ENCODE measurements around the gene WHRN. TPM values are rescaled to one million over a fixed set of nuclear protein-coding genes. Genes with fewer than 3 reads are reported as not detected.
A peak's percentile ranks its signal among the peaks of the same experiment; 100 is the strongest.

Gene WHRN
- total RNA-seq, 2 experiments from 2014 or later = 4.6 to 5.8 TPM

DNA sequence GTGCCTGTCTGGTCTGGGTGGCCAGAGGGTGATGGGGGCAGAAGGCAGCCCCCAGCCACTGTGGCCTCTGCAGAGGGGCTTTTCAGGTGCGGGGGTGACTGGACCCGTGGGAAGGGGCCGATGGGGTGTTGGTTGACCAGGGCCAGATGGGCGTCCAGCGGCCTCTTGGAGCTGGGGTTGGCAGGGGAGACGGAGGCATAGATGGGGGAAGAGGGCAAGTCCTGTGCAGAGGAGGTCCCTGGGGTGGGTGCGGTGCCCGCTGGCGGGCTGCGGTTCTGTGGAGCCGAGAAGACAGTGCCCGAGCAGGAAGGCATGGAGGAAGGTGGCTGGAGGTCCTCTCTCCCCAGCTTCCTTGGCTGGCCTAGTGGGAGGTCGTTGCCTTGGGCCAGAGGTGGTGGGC, 98.8 kb downstream of the WHRN start:
- Mint-ChIP-seq H3K27me3 (no peaks in the 10 kb centered on the region), H3K4me1 (peaks cover 2% of the 10 kb centered on the region)
- DNase-seq = no peak

DNA sequence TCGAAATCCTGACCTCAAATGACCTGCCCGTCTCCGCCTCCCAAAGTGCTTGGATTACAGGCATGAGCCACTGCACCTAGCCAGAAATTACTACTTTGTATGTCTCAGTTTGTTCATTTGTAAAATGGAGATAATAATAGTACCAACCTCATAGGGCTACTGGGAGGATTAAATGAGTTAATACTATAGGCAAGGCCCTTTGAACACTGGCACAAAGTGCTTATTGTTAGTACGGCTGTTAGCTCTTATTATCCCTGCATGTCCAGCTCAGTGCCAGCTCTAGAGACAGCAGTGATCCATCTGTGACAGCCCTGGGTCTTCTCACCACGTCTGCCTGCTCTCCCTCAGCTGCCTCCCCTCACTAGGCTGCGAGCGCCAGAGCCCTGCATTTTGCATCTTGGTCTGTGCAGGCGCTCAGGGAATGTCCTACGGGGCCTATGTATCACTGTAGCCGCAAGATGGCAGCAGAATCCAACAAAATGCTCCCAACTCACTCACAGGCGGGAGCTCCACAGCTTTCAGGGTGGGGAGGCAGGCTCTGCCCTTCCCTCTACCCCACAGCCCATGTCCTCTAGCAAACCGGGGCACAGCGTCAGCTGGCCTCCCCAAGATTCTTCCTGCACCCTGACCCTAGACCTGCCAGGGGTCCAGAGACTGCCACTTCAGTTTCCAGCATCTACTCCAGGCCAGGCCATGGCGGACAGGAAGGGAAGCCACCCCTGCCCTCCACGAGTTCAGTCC, 99.8 kb downstream of the WHRN start:
- H3K27me3 Mint-ChIP-seq = no peaks in the 10 kb centered on the region
- H3K4me1 Mint-ChIP-seq = peaks cover 2% of the 10 kb centered on the region
- H3K27ac Mint-ChIP-seq = peak overlapping the region; percentile 54

More for the DNA sequence above, 98.8 kb downstream of the WHRN start:
- no peaks in the 10 kb centered on the region for H3K9me3 Mint-ChIP-seq
- H3K27ac Mint-ChIP-seq = no peak overlapping the region
- no peaks in the 10 kb centered on the region for H3K36me3 Mint-ChIP-seq
- H3K4me3 Mint-ChIP-seq = no peak overlapping the region

DNA sequence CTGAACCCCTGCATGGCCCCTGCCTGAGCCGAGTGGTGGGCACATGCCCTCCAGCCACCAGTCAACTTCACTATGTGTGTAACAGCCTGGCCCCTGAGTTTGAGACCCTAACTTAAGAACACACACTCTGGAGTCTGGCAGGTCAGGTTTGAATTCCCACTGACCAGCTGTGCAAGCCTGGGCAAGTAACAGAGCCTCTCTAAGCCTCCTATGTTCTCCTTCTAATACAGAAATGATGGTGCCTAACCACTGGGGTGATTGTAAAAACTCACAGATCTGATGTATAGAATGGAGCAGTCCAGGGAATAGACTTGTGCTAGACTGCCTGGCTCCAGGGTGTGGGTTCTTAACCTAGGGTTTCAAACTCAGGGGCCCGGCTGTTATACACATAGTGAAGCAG, 100.7 kb downstream of the WHRN start:
- H3K4me1 Mint-ChIP-seq = peaks cover 2% of the 10 kb centered on the region
- DNase-seq = no peak
- H3K27ac Mint-ChIP-seq = no peak overlapping the region
- no peaks in the 10 kb centered on the region for H3K9me3 Mint-ChIP-seq
- H3K36me3 Mint-ChIP-seq = no peaks in the 10 kb centered on the region
- no peak overlapping the region for H3K4me3 Mint-ChIP-seq
- no peaks in the 10 kb centered on the region for H3K27me3 Mint-ChIP-seq

More for the DNA sequence above, 99.8 kb downstream of the WHRN start:
- H3K36me3 Mint-ChIP-seq = no peaks in the 10 kb centered on the region
- DNase-seq = peak; percentile 74
- H3K9me3 Mint-ChIP-seq = no peaks in the 10 kb centered on the region
- H3K4me3 Mint-ChIP-seq = no peak overlapping the region

DNA sequence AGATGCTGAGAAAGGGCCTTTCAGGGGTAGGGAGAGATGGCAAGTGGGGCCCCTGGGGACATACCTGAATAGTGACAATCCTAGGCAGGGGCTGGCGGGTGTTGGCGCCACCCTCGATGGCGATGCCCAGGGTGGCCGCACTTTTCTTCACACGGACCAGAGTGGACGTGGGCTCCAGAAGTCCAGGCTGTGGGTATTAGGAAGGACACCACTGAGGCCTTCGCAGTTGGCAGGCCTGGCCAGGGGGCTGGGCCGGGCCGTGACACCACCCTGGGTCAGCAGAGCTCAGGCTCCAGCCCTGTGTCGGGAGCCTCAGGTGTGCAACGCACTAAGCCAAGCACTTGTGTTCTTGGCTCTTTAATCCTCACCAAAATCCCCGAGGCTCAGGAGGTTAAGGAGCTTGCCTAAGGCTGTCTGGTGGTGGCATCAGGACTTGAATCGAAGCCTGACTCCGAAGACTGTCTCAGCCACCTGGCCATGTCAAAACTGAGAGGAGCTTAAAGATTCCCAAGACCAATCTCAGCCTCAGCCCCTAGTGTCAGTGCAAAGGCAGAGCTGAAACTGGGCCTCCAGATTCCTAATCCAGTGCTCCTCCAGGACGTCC, 102.0 kb downstream of the WHRN start:
- no peak for DNase-seq
- Mint-ChIP-seq H3K27ac (no peak overlapping the region), H3K36me3 (no peaks in the 10 kb centered on the region), H3K9me3 (no peaks in the 10 kb centered on the region), H3K27me3 (no peaks in the 10 kb centered on the region), H3K4me1 (peaks cover 4% of the 10 kb centered on the region), H3K4me3 (no peak overlapping the region)

DNA sequence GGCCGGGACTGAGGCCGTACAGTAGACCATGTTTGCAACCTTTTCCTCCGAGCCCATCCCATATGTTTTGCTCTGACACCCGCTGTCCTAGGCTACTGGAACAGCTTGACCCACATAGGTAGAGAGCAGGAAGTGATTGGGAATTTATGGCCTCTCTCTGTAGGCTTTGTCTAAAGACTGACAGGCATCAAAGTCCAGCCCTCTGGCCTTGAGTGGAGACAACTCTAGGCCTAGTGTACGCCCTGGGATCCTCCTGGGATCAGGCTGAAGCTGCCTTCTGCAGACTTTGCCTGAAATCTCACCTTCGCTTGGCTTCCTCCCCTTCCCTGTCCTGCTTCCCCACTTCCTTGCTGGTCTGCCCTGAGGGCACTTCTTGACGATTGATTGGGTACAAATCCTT, 103.9 kb downstream of the WHRN start:
- Mint-ChIP-seq H3K36me3 (peaks cover 7% of the 10 kb centered on the region), H3K27ac (no peak overlapping the region), H3K4me3 (no peak overlapping the region), H3K9me3 (no peaks in the 10 kb centered on the region), H3K4me1 (peaks cover 16% of the 10 kb centered on the region), H3K27me3 (no peaks in the 10 kb centered on the region)
- no peak for DNase-seq

DNA sequence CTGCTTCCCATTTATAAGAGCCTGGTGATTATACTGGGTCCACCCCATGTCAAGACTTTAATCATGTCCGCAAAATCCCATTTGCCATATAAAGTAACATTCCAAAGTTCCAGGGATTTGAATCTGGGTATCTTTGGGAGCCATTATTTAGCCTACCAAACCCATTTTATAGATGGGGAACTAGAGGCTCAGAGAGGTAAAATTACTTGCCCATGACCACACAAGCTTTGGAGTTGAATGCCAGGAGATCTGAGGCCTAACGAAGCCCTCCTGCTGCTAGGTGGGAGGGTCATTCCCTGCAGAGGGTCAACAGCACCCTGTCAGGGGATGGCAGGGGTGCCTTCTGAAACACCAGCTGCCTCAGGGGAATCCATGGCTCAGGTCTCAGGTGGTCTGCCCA, 104.5 kb downstream of the WHRN start:
- no peak overlapping the region for H3K27ac Mint-ChIP-seq

DNA sequence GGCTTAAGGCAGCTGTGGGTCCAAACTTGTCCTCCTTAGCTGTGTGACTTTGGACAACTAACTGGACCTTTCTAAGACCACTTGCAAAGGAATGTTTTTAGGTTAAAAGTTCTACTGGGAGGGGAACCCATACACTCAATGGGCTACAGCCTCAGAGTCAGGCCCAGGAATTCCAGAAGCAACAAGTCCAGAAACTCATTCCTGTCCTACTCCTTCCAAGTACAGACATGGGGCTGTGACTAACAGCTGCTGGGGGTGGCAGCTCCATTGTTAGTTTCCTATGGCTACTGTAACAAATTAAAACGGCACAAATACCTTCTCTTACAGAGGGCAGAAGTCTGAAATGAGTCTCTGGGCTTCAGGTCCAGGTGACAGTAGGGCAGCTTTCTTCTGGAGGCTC, 105.1 kb downstream of the WHRN start:
- H3K27me3 Mint-ChIP-seq = no peaks in the 10 kb centered on the region
- peaks cover 25% of the 10 kb centered on the region for H3K4me1 Mint-ChIP-seq
- H3K36me3 Mint-ChIP-seq = peaks cover 10% of the 10 kb centered on the region
- DNase-seq = no peak
- H3K9me3 Mint-ChIP-seq = no peaks in the 10 kb centered on the region
- H3K27ac Mint-ChIP-seq = peak overlapping the region; percentile 38
- no peak overlapping the region for H3K4me3 Mint-ChIP-seq

More for the DNA sequence above, 104.5 kb downstream of the WHRN start:
- Mint-ChIP-seq H3K27me3 (no peaks in the 10 kb centered on the region), H3K4me1 (peaks cover 22% of the 10 kb centered on the region), H3K4me3 (no peak overlapping the region), H3K36me3 (peaks cover 10% of the 10 kb centered on the region), H3K9me3 (no peaks in the 10 kb centered on the region)
- DNase-seq = no peak

DNA sequence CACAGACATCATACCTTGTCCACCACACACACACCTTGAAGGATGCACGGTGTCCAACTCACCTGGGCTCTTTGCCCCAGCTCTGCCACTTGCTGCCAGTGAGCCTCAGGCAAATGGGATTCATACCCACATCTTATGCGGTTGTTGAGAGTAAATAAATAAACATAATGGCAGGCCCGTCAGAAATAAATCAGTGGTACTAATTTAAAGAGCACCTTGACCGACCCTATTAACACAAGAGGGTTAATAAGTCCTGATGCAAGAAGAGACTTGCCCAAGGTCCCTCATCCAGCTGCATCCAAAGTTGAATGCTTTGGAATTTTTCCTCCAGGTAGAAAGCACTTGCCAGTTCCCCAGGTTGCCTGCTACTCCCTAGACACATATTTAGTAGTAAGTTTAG, 105.9 kb downstream of the WHRN start:
- H3K4me1 Mint-ChIP-seq = peaks cover 32% of the 10 kb centered on the region
- H3K36me3 Mint-ChIP-seq = peaks cover 11% of the 10 kb centered on the region
- H3K27me3 Mint-ChIP-seq = no peaks in the 10 kb centered on the region
- no peak overlapping the region for H3K27ac Mint-ChIP-seq
- H3K9me3 Mint-ChIP-seq = no peaks in the 10 kb centered on the region
- no peak for DNase-seq
- H3K4me3 Mint-ChIP-seq = no peak overlapping the region

DNA sequence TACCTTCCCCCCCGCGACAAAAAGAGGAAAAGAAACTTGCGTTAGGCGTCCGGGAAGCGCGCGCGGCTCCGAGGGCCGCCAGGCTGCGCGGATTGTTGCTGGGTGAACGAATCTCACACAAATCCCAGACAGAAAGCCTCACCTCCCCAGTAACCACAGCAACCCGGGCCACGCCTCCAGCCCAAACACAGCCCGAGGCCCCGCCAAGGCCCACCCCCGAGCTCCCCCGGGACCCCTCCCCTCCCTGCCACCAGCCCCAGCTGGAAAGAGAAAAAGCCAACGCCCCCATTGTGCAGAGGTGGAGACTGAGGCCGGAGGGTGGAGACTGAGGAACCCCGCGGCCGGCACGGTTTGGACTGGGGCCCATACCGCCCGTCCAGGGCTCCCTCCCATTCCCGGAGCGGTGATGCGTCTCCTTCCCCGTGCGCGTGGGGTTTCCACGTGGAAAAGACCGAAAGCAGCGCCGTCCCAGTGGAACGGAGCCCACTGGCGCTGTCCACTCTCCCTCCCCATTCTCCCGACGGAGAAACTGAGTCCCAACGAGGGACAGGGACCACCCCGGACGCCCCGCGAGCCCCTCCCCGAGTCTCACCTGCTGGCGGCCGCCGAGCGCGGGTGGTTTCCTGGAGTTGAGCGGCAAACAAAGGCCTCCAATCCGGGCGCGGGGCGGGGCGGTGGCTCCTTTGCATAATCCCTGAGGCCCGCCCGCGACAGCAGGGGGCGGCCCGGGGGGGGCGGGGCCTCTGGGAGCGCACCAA, 107.2 kb downstream of the WHRN start:
- Mint-ChIP-seq H3K27ac (peak overlapping the region; percentile 88), H3K4me3 (peak overlapping the region; percentile 96), H3K36me3 (peaks cover 15% of the 10 kb centered on the region), H3K9me3 (no peaks in the 10 kb centered on the region), H3K4me1 (peaks cover 43% of the 10 kb centered on the region), H3K27me3 (no peaks in the 10 kb centered on the region)
- DNase-seq = peak; percentile 97

DNA sequence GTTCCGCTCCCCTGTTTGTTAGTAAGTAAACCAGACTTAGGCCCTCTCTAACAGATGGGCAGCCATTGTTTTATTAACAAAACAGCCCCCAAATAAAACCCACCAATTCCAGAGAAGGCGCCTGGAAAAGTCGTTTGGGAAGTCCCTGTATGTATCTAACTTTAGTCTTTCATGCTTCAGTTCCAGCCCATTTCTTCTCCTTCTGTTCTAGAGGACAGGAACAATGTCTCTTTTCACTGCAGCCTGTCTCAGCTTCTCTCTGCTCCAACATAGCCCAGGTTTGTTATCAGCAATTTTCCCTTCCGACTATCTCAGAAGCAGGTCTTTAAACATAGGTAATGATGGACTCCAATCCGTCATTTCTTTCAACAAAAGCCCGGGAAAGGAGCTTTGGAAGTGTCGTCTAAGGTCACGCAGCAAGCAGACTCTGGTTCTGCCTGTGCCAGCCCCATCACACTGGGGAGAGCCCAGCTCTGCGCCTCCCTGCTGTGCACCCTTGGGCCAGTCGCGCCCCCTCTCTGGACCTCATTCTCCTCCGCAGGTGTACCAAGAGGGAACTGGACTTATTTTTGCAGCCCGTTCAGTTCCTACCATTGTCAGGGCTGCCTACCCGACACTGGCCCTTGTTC, 107.9 kb downstream of the WHRN start:
- peak overlapping the region; percentile 96 for H3K4me3 Mint-ChIP-seq
- H3K36me3 Mint-ChIP-seq = peaks cover 17% of the 10 kb centered on the region
- no peaks in the 10 kb centered on the region for H3K9me3 Mint-ChIP-seq
- H3K27ac Mint-ChIP-seq = peak overlapping the region; percentile 88
- H3K27me3 Mint-ChIP-seq = no peaks in the 10 kb centered on the region
- DNase-seq = no peak
- peaks cover 49% of the 10 kb centered on the region for H3K4me1 Mint-ChIP-seq

DNA sequence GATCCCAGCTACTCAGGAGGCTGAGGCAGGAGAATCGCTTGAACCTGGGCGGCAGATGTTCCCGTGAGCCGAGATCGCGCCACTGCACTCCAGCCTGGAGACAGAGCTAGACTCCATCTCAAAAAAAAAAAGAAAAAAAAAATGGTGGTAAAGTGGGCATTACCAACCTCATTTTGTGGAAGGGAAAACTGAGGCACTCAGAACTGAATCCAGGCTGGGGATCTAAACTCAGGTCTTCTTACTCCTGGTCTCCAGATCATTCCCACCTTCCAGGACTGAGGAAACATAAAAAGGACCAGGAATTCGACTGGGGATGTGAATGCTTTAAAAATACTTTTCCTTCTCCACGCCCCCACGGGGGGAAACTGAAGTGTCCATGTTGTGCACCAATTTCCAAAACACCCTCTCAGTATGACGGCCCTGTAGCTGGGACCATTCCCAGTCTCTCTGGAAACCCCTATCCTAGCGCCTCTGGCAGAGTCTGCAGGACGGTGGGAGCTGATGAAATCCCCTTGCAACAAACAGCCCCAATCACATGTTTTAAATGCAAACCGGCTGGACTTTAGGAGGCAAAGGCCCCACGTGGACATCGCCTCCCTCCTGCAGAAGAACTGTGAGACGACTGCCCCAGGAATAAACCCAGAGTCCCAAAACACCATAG, 108.6 kb downstream of the WHRN start:
- Mint-ChIP-seq H3K4me3 (peak overlapping the region; percentile 96), H3K27me3 (no peaks in the 10 kb centered on the region), H3K4me1 (peaks cover 54% of the 10 kb centered on the region), H3K27ac (peak overlapping the region; percentile 88), H3K9me3 (no peaks in the 10 kb centered on the region), H3K36me3 (peaks cover 17% of the 10 kb centered on the region)
- DNase-seq = no peak

DNA sequence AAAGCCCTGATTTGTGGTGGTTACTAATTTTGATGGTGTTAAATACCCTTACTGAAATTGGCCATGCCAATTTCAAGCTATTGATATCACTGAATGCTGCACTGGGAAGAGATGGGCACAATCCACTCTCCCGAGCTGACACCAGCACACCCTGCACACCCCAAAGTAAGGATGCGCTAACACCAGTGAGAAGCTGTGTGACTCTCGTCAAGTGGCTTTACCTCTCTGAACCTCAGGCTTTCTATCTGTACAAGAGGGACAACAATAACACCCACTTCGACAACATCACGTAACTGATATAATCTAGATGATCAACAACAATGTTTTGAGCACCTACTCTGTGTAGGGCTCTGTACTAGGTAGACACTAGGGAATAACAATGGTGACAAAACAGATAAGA, 109.5 kb downstream of the WHRN start:
- DNase-seq = no peak
- Mint-ChIP-seq H3K36me3 (peaks cover 18% of the 10 kb centered on the region), H3K27ac (peak overlapping the region; percentile 22), H3K4me3 (peak overlapping the region; percentile 40), H3K9me3 (no peaks in the 10 kb centered on the region), H3K4me1 (peaks cover 60% of the 10 kb centered on the region), H3K27me3 (no peaks in the 10 kb centered on the region)

DNA sequence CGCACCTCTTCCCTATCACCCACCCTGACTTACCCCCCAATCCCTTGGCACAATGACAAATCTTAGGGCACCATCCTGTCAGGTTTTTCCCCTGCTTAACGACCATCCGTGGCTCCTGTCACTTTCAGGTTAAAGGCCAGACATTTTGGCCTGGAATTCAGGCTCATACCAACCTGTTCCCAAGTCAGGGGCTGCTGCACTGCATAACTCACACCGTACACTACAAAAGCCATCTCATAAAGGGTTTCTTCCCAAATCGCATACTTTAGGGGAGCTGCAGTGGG, 110.0 kb downstream of the WHRN start:
- Mint-ChIP-seq H3K27me3 (no peaks in the 10 kb centered on the region), H3K27ac (peak overlapping the region; percentile 63), H3K9me3 (no peaks in the 10 kb centered on the region)

DNA sequence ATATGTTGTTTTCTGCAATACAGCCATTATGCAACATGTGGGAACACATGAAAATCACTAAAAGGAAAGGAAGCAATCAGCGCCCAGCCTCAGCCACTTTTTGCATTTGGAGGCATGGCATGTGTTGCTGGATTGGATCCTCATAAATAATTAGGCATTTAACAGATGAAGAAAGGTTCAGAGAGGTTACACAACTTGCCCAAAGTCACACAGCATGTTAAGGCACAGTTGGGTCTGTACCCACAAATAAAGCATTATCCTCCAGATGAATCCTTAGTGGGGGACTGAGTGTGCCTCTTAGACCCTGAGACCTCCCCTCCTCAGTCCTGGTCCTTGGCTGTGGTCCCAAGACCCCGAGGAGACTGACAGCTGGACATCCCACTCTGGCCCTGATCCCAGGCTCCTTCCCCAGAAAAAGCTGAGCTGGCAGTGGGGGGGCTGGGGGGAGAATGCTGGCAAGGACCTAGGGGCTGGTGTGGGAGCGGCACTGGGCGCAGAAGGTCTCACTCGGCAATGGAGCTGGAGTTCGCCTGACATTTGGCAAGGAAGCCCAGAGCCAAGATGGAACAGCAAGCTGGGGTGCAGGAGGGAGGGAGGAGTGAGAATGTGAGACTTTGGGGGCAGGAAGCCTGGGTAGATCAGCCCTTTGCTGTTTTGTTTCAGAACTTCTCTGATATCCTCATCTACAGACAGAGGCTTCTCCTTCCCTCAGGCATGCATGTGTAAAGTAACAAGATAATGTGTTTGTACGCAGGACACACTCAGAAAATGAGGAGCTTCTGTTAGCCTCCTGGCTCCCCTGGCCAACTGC, 110.5 kb downstream of the WHRN start:
- Mint-ChIP-seq H3K27ac (peak overlapping the region; percentile 63), H3K4me3 (peak overlapping the region; percentile 65), H3K4me1 (peaks cover 70% of the 10 kb centered on the region)

More for the DNA sequence above, 110.0 kb downstream of the WHRN start:
- Mint-ChIP-seq H3K4me1 (peaks cover 65% of the 10 kb centered on the region), H3K36me3 (peaks cover 23% of the 10 kb centered on the region), H3K4me3 (peak overlapping the region; percentile 65)
- DNase-seq = no peak

More for the DNA sequence above, 110.5 kb downstream of the WHRN start:
- H3K9me3 Mint-ChIP-seq = no peaks in the 10 kb centered on the region
- no peak for DNase-seq
- no peaks in the 10 kb centered on the region for H3K27me3 Mint-ChIP-seq
- peaks cover 29% of the 10 kb centered on the region for H3K36me3 Mint-ChIP-seq
